Measurements from ENCODE around the gene SRI.
"Not testable (repeated sequence)": the region's sequence is repeated elsewhere in the genome, so short reads cannot be mapped to it uniquely, and the experiment has no call there.

The SRI gene, protein sequence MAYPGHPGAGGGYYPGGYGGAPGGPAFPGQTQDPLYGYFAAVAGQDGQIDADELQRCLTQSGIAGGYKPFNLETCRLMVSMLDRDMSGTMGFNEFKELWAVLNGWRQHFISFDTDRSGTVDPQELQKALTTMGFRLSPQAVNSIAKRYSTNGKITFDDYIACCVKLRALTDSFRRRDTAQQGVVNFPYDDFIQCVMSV

GRCh38 chr7:88219781-88220747 lies at the start of gene SRI:
Gene SRI (minus strand): TSS chr7:88220038. CDS start chr7:88220026, 12 bp downstream.
- no peak for DNase-seq

GRCh38 chr7:88269586-88269985 lies 49.7 kb upstream of the SRI start:
- no peak for DNase-seq

GRCh38 chr7:88268858-88269257 lies 49.0 kb upstream of the SRI start:
- no peak for DNase-seq

DNA sequence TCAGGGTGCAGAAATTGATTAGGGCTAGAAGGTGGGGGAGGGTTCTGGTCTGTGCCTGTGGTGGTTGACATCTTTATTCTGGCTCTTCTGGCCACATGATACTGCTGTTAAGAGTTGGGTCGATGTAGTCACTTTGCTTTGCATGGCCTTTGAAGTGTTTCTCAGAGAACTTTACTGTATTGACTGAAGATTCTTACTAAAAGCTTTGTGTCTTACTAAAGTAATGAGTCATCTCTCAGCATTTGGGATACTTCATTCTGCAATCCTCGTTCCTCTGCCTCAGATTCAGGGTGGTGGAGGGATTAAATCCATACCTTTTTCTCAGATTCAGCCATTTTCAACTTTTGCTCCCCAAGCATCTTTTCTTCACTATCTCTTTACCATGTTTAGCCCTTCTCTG lies 48.2 kb upstream of the SRI start:
- DNase-seq, result no peak

GRCh38 chr7:88267421-88267820 lies 47.6 kb upstream of the SRI start:
- no peak for DNase-seq

DNA sequence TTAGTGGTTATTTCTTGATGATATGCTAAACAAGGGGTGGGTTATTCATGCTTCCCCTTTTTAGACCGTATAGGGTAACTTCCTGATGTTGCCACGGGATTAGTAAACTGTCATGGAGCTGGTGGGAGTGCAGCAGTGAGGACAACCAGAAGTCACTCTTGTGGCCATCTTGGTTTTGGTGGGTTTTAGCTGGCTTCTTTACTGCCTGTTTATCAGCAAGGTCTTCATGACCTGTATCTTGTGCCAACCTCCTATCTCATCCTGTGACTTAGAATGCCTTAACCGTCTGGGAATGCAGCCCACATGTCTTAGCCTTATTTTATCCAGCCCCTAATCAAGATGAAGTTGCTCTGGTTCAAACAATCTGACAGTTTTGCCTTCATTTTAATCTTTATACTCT lies 45.1 kb upstream of the SRI start:
- DNase-seq, result not testable (repeated sequence)

- no peak for DNase-seq
These were observed 42.7 kb upstream of the SRI start for GRCh38 chr7:88262562-88262961.

DNA sequence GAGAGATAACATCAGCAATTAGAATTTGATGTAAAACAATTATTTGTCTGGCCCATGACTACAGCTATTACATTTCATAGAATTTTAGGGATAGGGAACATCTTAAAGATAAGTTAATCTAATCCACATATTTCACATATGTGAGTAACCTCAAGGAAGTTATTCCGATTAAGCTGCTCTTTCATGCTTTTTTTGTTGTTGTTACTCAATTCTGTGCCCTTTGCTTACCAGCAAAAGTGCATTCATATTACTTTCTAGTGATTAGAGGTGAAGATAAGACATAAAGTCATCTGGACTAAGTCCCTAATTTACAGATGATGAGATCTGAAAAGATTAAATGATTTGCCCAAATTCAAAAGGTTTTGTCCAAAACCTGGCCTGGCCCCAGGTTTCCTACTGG lies 40.9 kb upstream of the SRI start:
- DNase-seq, result no peak

- DNase-seq, result no peak
These were observed 40.0 kb upstream of the SRI start for GRCh38 chr7:88259656-88260380.

GRCh38 chr7:88258296-88258695 lies 38.5 kb upstream of the SRI start:
- not testable (repeated sequence) for DNase-seq

- DNase-seq, result no peak
These were observed 37.1 kb upstream of the SRI start for GRCh38 chr7:88256906-88257305.

- no peak for DNase-seq
These were observed 35.0 kb upstream of the SRI start for GRCh38 chr7:88254721-88255424.

DNA sequence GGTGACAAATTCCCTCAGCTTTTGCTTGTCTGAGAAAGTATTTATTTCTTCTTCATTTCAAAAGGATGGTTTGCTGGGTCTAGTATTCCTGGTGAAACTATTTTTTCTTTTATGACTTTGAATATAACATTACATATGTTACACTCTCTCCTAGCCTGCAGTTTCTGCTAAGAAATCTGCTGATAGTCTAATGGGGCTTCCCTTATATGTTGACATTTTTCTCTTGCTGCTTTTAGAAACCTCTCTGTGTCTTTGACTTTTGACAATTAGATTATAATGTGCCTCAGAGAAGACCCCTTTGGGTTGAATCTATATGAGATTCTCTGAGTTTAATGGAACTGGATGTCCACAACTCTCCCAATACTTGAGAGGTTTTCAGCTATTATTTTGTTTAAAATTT lies 33.8 kb upstream of the SRI start:
- DNase-seq, result no peak

- no peak for DNase-seq
These were observed 24.4 kb upstream of the SRI start for GRCh38 chr7:88244258-88244657.

DNA sequence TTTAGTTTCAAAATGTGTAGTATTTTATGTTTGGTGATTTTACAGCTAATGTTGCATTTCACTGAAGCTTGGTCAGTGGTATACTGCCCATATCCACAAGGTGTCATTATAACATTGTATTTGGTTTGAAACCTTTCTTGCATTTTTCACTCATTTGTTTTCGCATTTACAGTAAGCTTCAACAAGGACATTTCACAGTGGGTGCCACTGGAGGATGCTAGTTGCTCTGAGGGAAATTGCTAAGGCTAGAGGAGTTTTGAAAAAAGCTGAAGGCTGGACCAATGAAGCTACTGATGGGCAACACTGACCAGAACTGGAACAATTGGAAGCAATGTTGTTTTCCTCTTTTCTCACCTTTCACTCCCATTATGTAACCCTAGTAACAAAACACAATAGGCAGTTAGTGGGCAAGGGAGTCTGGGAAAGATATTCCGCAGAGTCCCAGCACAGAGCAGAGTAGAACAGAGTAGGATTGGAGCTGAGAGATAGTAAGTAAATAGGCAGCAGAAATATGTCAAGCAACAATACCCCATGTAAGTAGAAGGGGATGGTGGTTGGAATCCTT lies 23.6 kb upstream of the SRI start:
- no peak for DNase-seq

DNA sequence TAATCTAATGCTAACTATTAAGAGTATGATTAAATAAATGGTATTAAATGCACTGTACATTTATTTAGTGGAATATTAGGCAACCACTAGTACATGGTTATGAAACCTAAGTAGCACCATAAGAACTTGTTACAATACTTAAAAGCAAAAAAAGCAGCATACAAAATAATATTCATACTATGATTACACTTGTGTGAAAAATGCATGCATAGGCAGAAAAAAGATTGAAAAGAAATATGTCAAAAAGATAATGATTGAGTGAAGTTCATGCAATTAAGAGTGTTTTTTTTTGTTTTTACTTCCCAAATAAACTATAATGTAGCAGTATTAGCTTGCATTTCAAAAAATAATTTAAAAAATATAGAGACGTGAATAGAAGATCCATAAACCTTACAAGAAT lies 20.0 kb upstream of the SRI start:
- DNase-seq, result no peak

DNA sequence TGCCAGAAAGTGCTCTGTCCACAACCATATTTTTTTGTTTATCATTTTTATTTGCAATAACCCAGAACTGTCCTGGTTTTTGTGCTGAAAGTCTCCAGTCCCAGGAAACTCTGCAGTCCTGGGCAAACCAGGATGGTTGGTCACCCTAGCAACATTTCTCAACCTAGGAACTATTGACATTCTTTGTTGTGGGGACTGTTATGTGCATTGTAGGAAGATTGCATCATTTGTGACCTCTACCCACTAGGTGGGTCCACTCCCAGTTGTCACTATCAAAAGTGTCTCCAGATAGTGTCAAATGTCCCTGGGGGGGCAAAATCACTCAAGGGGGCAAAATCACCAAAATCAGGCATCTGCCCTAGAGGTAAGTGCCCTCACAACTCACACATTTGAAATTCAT lies 14.0 kb upstream of the SRI start:
- DNase-seq, result no peak

- DNase-seq, result no peak
These were observed 10.8 kb upstream of the SRI start for GRCh38 chr7:88230646-88231045.

GRCh38 chr7:88229302-88229995 lies 9.6 kb upstream of the SRI start:
- DNase-seq, result no peak

DNA sequence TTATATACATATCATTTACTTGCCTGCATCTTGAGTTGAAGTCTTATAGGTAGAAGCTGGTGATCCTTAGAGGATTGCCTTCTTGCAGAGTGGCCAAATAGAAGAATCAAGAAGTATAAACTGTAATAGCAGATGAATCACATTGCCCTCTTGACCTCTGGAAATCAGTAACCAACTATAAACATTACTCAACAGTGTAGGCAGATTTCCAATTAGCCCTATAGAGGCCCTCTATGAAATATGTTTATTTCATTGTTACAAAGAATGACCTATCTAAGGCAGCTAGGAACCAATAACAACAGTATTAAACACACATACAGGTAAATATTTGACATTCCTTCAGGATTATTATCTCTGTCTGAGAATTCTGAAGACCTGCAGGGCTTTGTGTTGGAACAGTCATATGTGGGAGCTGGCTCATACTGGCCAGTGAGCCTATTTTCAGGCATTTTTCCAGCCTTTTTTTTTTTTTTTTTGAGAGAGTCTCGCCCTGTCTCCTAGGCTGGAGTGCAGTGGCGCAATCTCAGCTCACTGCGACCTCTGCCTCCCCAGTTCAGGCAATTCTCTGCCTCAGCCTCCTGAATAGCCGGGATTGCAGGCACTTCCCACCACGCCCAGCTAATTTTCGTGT lies 7.2 kb upstream of the SRI start:
- DNase-seq, result no peak

DNA sequence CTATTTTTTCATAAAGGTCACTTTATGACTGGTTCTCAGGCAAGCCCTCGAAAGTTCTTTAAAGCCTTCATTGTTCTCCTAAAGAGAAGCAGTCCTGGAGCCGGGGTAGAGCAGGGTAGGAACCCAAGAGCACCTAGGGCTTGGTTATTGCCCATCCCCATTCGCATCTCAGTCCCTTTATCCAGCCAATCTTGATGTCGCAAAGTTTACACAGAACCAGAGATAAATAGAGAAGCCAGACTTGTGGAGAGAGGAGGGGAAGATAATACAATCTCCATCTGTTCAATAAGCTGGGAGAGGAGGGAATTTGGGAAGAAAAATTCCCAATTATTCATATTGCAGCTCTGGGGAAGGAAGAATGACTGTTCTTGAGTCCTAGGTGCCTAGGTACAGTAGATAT lies 6.4 kb upstream of the SRI start:
- DNase-seq, result no peak
